A549 (cell line): ENCODE results near the gene UCP1. TPM values are rescaled to one million over a fixed set of nuclear protein-coding genes. Genes with fewer than 3 reads are reported as not detected.

ENCODE experiments used
- ATAC-seq, 2 experiments: fragments of 200-7000 bp in 1 of 2; fragments of >200 bp in 1 of 2; cut with Nextera tagmentation in 1 of 2; cut with Tn5 transposase in 1 of 2; 3 replicates each; pipeline versions ENCODE4 v1.8.0 to v1.9.1; 2018 to 2020; ENCODE audit warnings: mild to moderate bottlenecking in 1 of 2, moderate library complexity in 1 of 2
- CTCF ChIA-PET: fragments of 300-600 bp; sonication (Branson Sonifier 250); formaldehyde crosslinking; extraction: SDS; loops from one replicate; lab custom pipeline; 2021; ENCODE audit warnings: antibody characterized with exemption, inconsistent platforms; lab: Yijun Ruan, JAX
- POLR2A ChIA-PET: fragments of 350-600 bp; formaldehyde crosslinking; extraction: SDS; loops from one replicate; lab custom pipeline; 2021; ENCODE audit warnings: antibody characterized with exemption, inconsistent platforms; lab: Yijun Ruan, JAX
- DNase-seq, 2 experiments: peaks; one replicate each; pipeline versions ENCODE4 v3.0.0 to v3.0.0-alpha.2; 2011 to 2016; ENCODE audit warnings: low read depth in 1 of 2, low spot score in 1 of 2
- FAIRE-seq: peaks from 2 replicates; lab custom pipeline; 2011; peaks lifted over from hg19 to GRCh38; lab: Jason Lieb, UNC
- H3K27ac ChIP-seq, 2 experiments: fragments of >200 bp; sonication (Bioruptor Twin); formaldehyde crosslinking; 3 replicates each; pipeline ENCODE4 v1.5.1; 2016 to 2017
- H3K4me1 ChIP-seq: fragments of >200 bp; sonication (Bioruptor Twin); formaldehyde crosslinking; 3 replicates; pipeline ENCODE4 v1.6.1; 2016
- H3K4me2 ChIP-seq: fragments of >200 bp; sonication (Bioruptor Twin); formaldehyde crosslinking; 3 replicates; pipeline ENCODE4 v1.6.1; 2016
- H3K4me3 ChIP-seq: fragments of >200 bp; sonication (Bioruptor Twin); formaldehyde crosslinking; 3 replicates; pipeline ENCODE4 v1.5.1; 2016
- H3K9me3 ChIP-seq: fragments of >200 bp; sonication (Bioruptor Twin); formaldehyde crosslinking; 3 replicates; pipeline ENCODE4 v1.6.1; 2016
- CBX2 ChIP-seq: fragments of 200-600 bp; sonication (generic); IDR thresholded peaks from 2 replicates; pipeline ENCODE4 v1.6.1; 2016; ENCODE audit warnings: low read depth, mild to moderate bottlenecking, borderline replicate concordance
- CBX8 ChIP-seq: fragments of 200-600 bp; sonication (generic); IDR thresholded peaks from 2 replicates; pipeline ENCODE4 v1.6.1; 2016
- CEBPB ChIP-seq, 2 experiments: fragments of >200 bp in 1 of 2; sonication (Bioruptor Twin) in 1 of 2; formaldehyde crosslinking in 1 of 2; IDR thresholded peaks; 2 replicates each; pipeline ENCODE4 v1.6.1; 2012 to 2016
- CHD2 ChIP-seq: fragments of 150-350 bp; IDR thresholded peaks from 2 replicates; pipeline ENCODE4 v1.6.1; 2014; ENCODE audit warnings: low read length; ENCODE audit not compliant: partially characterized antibody
- EHMT2 ChIP-seq: fragments of 200-600 bp; sonication (generic); IDR thresholded peaks from 2 replicates; pipeline ENCODE4 v1.6.1; 2016; ENCODE audit warnings: antibody characterized with exemption, low read depth, mild to moderate bottlenecking, moderate library complexity
- EP300 ChIP-seq, 2 experiments: fragments of >200 bp; sonication (Bioruptor Twin); formaldehyde crosslinking; IDR thresholded peaks; 2 replicates in 1 of 2; 3 replicates in 1 of 2; pipeline ENCODE4 v1.6.1; 2016 to 2017
- ESRRA ChIP-seq: fragments of 150-350 bp; IDR thresholded peaks from 2 replicates; pipeline ENCODE4 v1.6.1; 2014; ENCODE audit warnings: mild to moderate bottlenecking, low read length, borderline replicate concordance
- FOSB ChIP-seq: fragments of 250-450 bp; sonication (Bioruptor Pico); IDR thresholded peaks from 2 replicates; pipeline ENCODE4 v1.5.0; 2020; ENCODE audit warnings: mild to moderate bottlenecking, moderate library complexity
- FOXS1 ChIP-seq: fragments of 250-450 bp; sonication (Bioruptor Pico); IDR thresholded peaks from 2 replicates; pipeline ENCODE4 v1.5.0; 2020; ENCODE audit warnings: mild to moderate bottlenecking, moderate library complexity
- HDAC2 ChIP-seq: fragments of 200-600 bp; sonication (generic); IDR thresholded peaks from 2 replicates; pipeline ENCODE4 v1.6.1; 2016
- HEYL ChIP-seq: fragments of 250-450 bp; sonication (Bioruptor Pico); IDR thresholded peaks from 2 replicates; pipeline ENCODE4 v1.8.0; 2021; ENCODE audit warnings: mild to moderate bottlenecking, moderate library complexity
- KDM5A ChIP-seq: fragments of 200-600 bp; sonication (generic); IDR thresholded peaks from 2 replicates; pipeline ENCODE4 v1.6.1; 2016; ENCODE audit warnings: antibody characterized with exemption, mild to moderate bottlenecking
- MAFK ChIP-seq: fragments of 450-650 bp; IDR thresholded peaks from 2 replicates; pipeline ENCODE4 v1.6.1; 2014; ENCODE audit not compliant: partially characterized antibody
- NFE2L2 ChIP-seq: fragments of 150-350 bp; conservative IDR thresholded peaks from 2 replicates; pipeline ENCODE4 v1.6.1; 2014; ENCODE audit warnings: low read length
- NPAS2 ChIP-seq: fragments of 250-450 bp; sonication (Bioruptor Pico); IDR thresholded peaks from 2 replicates; pipeline ENCODE4 v1.8.0; 2022; ENCODE audit warnings: mild to moderate bottlenecking, moderate library complexity, borderline replicate concordance
- POLR2A ChIP-seq: IDR thresholded peaks from 2 replicates; pipeline ENCODE4 v1.6.1; 2012; ENCODE audit warnings: mild to moderate bottlenecking, low read length
- RAD21 ChIP-seq, 2 experiments: fragments of >200 bp in 1 of 2; sonication (Bioruptor Twin) in 1 of 2; formaldehyde crosslinking in 1 of 2; IDR thresholded peaks in 1 of 2; conservative IDR thresholded peaks in 1 of 2; 2 replicates in 1 of 2; 3 replicates in 1 of 2; pipeline ENCODE4 v1.6.1; 2012 to 2018; ENCODE audit warnings: inconsistent platforms in 1 of 2
- RCOR1 ChIP-seq: fragments of 150-350 bp; IDR thresholded peaks from 2 replicates; pipeline ENCODE4 v1.6.1; 2014; ENCODE audit warnings: antibody characterized with exemption, low read length, low read depth
- RFX5 ChIP-seq: fragments of 450-650 bp; IDR thresholded peaks from 2 replicates; pipeline ENCODE4 v1.7.1; 2014; ENCODE audit warnings: antibody characterized with exemption, mild to moderate bottlenecking, moderate library complexity
- SMC3 ChIP-seq: fragments of >200 bp; sonication (Bioruptor Twin); formaldehyde crosslinking; IDR thresholded peaks from 3 replicates; pipeline ENCODE4 v1.6.1; 2018; ENCODE audit warnings: inconsistent platforms
- SREBF2 ChIP-seq: fragments of 450-650 bp; IDR thresholded peaks from 2 replicates; pipeline ENCODE4 v1.6.1; 2014; ENCODE audit warnings: mild to moderate bottlenecking, moderate library complexity
- ZC3H11A ChIP-seq: fragments of 450-650 bp; IDR thresholded peaks from 2 replicates; pipeline ENCODE4 v1.6.1; 2014; ENCODE audit warnings: antibody characterized with exemption, mild to moderate bottlenecking
- ZFP36 ChIP-seq: fragments of 450-650 bp; IDR thresholded peaks from 2 replicates; pipeline ENCODE4 v1.6.1; 2014; ENCODE audit warnings: borderline replicate concordance; ENCODE audit not compliant: partially characterized antibody
- ZSCAN20 ChIP-seq: fragments of 250-450 bp; sonication (Bioruptor Pico); IDR thresholded peaks from 2 replicates; pipeline ENCODE4 v1.8.0; 2022; ENCODE audit warnings: mild to moderate bottlenecking, moderate library complexity
- WGBS: methylation state at CpG from one replicate; pipeline ENCODE4 v1.1.6; 2017; ENCODE audit errors: missing lambda C conversion rate; 5-methylcytosine and 5-hydroxymethylcytosine counted together
- polyA plus RNA-seq, 4 experiments: library from polyadenylated mRNA; depleted of rRNA in 3 of 4; stranded (reverse); fragments of >200 nt; fragmentation: RNase III in 1 of 4; extraction: RNeasy Plus Mini Kit Qiagen cat#74134 plus additional on column Dnase treatment in 1 of 4; gene quantifications; 2 replicates in 3 of 4; 3 replicates in 1 of 4; pipeline ENCODE4 v1.2.3, GENCODE V29; 2011 to 2017
- TF ChIP-seq, protein P1 (sequence below): fragments of >200 bp; sonication (Bioruptor Twin); formaldehyde crosslinking; IDR thresholded peaks from 2 replicates; pipeline ENCODE4 v1.6.1; 2016
- TF ChIP-seq, protein P2 (sequence below): fragments of >200 bp; sonication (Bioruptor Twin); formaldehyde crosslinking; IDR thresholded peaks from 3 replicates; pipeline ENCODE4 v1.5.1; 2016
- TF ChIP-seq, protein P3 (sequence below): fragments of 150-350 bp; IDR thresholded peaks from 2 replicates; pipeline ENCODE4 v1.6.1; 2014; ENCODE audit warnings: low read depth, mild to moderate bottlenecking, low read length

Gene UCP1
- polyA plus RNA-seq, 2 of the 4 experiments (the other 2 are of a cell fraction): 0.13 TPM; not detected in 1

GRCh38 chr4:140609548-140610425, 41.0 kb upstream of the UCP1 start:
- 34% methylated on average over 6 of the region's 6 CpGs for WGBS
- Histone ChIP-seq H3K4me2 (0 out of 3 replicates have a peak overlapping the region, but pooled peaks have one; percentile 20), H3K4me1 (no peaks in the 10 kb centered on the region), H3K4me3 (no peak overlapping the region), H3K27ac (no peak overlapping the region), H3K9me3 (no peaks in the 10 kb centered on the region)
- ChIA-PET POLR2A (no interaction called here), CTCF (interaction anchor here (0.6 to 3.1 kb wide), 24 partner anchors 8 to 1006 kb away, joined by 3 to 30 read pairs (median 4); partner anchors contain the start of gene TBC1D9)
- FAIRE-seq (no peak), DNase-seq (peak; percentile 42 to 55), ATAC-seq (peak; percentile 88 to 89; a peak in 5 of 6 replicates)
- TF ChIP-seq FOSB (CRISPR knock-in tag): no peak
- no peak for TF ChIP-seq ZC3H11A
- TF ChIP-seq, protein P1, sequence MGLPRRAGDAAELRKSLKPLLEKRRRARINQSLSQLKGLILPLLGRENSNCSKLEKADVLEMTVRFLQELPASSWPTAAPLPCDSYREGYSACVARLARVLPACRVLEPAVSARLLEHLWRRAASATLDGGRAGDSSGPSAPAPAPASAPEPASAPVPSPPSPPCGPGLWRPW: no peak
- TF ChIP-seq RFX5: no peak
- TF ChIP-seq RCOR1: no peak
- TF ChIP-seq, protein P2, sequence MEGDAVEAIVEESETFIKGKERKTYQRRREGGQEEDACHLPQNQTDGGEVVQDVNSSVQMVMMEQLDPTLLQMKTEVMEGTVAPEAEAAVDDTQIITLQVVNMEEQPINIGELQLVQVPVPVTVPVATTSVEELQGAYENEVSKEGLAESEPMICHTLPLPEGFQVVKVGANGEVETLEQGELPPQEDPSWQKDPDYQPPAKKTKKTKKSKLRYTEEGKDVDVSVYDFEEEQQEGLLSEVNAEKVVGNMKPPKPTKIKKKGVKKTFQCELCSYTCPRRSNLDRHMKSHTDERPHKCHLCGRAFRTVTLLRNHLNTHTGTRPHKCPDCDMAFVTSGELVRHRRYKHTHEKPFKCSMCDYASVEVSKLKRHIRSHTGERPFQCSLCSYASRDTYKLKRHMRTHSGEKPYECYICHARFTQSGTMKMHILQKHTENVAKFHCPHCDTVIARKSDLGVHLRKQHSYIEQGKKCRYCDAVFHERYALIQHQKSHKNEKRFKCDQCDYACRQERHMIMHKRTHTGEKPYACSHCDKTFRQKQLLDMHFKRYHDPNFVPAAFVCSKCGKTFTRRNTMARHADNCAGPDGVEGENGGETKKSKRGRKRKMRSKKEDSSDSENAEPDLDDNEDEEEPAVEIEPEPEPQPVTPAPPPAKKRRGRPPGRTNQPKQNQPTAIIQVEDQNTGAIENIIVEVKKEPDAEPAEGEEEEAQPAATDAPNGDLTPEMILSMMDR: peak; percentile 60
- TF ChIP-seq SMC3: peak; percentile 57
- TF ChIP-seq, protein P3, sequence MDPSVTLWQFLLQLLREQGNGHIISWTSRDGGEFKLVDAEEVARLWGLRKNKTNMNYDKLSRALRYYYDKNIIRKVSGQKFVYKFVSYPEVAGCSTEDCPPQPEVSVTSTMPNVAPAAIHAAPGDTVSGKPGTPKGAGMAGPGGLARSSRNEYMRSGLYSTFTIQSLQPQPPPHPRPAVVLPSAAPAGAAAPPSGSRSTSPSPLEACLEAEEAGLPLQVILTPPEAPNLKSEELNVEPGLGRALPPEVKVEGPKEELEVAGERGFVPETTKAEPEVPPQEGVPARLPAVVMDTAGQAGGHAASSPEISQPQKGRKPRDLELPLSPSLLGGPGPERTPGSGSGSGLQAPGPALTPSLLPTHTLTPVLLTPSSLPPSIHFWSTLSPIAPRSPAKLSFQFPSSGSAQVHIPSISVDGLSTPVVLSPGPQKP: no peak
- TF ChIP-seq RAD21 (conservative IDR thresholded peaks at IDR 0.05 in 1 of 2, IDR thresholded peaks at IDR 0.05 in 1 of 2): peak; percentile 65 to 74
- TF ChIP-seq HEYL (CRISPR knock-in tag): no peak
- TF ChIP-seq EHMT2: no peak

GRCh38 chr4:140607852-140608251, 39.1 kb upstream of the UCP1 start:
- no peak overlapping the region for H3K4me3 ChIP-seq
- H3K9me3 ChIP-seq: no peaks in the 10 kb centered on the region
- ChIA-PET POLR2A (no interaction called here), CTCF (interaction anchor here (1.4 to 3.1 kb wide), 5 partner anchors 8 to 951 kb away, joined by 3 to 30 read pairs (median 12); no protein-coding TSS in a partner anchor)
- no peak for DNase-seq
- FAIRE-seq: no peak
- WGBS: 87% methylated on average over 4 of the region's 4 CpGs
- no peak overlapping the region for H3K27ac ChIP-seq
- no peak overlapping the region for H3K4me2 ChIP-seq
- no peaks in the 10 kb centered on the region for H3K4me1 ChIP-seq
- TF ChIP-seq CBX8 (no peak), EHMT2 (no peak), NFE2L2 (no peak), ZFP36 (no peak), ZSCAN20 (CRISPR knock-in tag) (no peak), MAFK (no peak), HDAC2 (no peak), ZC3H11A (no peak), CHD2 (no peak), CEBPB (IDR thresholded peaks at IDR 0.05) (no peak), CBX2 (no peak), POLR2A (no peak), SREBF2 (no peak), FOXS1 (no peak), NPAS2 (CRISPR knock-in tag) (no peak), ESRRA (no peak), EP300 (IDR thresholded peaks at IDR 0.05) (no peak), KDM5A (no peak)
- ATAC-seq: no peak
